OCI-M2 (cell line): Measurements from ENCODE around the gene HOXC10.

Experiments used
- DNase-seq: peaks from one replicate; lab custom pipeline; 2025; ENCODE audit not compliant: unreplicated experiment; lab: John Stamatoyannopoulos, UW

HOXC10 gene

GRCh38 chr12:53976823-53977595 lies 7.9 kb upstream of the HOXC10 start:
- DNase-seq = no peak

DNA sequence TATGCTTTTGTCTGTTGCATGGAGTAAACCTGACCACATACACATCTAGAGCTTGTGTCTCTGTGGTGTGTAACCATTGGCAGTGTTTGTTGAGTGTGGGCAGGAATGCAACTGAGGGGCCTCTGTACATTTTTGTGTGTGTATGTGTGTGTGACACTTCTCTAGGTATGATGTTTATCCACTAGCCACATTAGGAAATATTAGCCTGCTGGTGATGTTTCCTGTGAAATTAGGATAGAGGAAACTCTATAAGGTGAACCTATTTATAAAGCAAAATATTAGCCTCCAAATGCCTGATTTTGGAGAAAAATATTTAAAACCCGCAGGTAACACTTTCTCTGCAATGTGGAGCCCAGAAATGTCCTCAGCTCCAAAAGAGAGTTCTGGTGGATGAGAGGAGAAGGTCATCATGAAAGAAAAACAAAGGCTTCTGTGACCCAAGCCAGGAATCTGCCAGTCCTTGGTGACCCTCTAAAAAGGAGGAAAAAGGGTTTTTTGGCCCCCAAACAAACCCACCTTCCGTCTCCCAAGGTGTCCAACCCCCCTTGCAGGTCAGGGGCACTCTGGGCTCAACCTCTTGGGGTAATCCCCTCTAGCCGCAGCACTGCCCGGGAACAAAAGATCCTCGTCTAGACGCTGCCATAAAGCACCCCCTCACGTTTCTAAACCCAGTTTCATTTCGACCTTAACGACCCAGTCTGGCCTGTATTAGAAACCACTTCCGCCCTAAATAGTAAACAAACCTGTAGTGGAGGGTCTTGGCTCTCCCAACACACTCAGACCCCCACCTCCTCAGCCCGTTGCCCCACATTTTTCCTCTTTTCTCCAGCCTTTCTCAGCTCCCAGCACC lies 7.1 kb upstream of the HOXC10 start:
- no peak for DNase-seq

- DNase-seq = no peak
Observed at GRCh38 chr12:53978477-53979356, 6.2 kb upstream of the HOXC10 start.

DNA sequence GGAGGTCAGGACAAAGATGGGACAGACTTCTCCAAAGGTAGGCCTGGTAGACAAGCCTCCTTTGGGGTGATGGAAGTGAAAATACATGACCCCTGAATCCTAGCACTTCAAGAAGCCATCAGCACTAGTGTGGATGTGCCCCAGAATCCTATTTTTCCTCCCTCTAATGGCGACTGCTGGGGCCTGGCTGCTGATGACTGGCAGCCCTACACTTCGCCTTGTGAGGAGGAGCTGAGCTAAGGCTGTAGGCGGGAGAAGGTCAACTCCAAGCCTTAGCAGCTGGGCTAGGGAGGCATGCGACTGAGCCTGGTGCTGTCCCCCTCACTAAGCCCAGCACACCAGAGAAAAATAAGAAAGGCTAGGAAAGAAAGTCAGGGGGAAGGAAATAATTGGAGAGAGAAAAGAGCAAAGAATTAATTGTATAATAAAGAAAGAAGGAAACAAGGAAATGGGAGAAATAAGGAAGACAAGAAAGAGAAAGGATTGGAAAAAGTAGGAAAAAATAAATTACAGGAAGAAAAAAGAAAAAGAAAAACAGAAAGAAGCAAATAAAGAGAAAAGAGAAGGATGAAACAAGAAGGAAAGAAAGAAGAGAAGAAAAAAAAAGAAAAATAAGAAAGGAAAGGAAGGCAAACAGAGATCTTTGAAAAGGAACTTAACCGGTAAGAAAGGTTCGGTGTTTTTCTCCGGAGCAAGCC lies 4.7 kb upstream of the HOXC10 start:
- no peak for DNase-seq

DNA sequence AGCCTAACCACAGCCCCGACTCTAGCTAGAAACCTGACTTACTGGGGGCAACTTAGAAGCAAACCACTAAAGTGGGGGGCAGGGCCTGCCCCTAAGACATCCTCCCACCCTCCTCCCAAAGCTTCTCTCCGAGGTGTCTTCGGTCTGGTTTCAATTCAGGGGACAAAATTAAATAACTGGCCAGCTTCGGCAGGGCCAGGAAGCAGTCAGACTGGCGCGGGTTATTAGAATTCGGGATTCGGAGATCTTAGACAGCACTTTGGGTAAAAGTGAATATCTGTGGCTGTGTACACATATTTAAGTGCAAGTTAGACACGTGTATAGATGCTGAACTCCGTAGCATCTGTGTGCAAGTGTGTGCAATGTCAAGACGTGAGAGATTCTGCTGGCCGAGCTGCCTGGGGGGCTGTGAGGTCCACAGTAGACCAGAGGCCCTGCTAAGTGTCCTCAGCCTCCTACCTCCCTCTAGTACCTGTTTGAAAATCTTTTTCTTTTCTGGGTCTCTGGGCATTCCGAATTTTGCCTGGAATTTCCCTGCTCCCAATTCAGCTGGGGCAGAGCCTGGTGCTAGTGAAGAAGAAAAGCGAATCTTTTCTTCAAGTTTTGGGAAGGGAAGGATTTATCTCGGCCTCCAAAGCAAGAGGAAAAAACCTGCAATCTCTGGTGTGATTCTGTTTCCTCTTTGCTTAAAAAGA lies 4.0 kb upstream of the HOXC10 start:
- no peak for DNase-seq

- DNase-seq = no peak
Observed at GRCh38 chr12:53981634-53982565, 3.0 kb upstream of the HOXC10 start.

GRCh38 chr12:53982648-53983567 lies 2.0 kb upstream of the HOXC10 start:
- DNase-seq = no peak

DNA sequence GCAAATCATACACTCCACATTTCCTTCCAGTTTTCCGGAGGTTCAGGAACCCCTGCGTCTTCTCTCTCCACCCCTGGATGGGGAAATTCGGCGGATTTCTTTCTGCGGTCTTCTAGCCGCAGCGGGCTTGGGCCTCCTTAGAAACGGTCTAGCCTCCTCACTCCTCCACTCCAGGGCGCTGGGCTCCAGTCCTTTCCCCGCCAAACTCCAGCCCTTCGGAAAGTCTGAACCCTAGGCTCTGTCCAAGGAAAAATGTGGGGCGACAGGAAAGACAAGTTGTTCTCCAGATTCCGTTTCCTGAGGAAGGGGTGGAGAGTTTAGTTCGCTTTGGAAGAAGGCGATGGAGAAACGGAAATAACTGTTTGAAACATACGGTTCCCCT lies 1.4 kb upstream of the HOXC10 start:
- DNase-seq = no peak

GRCh38 chr12:53983950-53984572 lies 885 bp upstream of the HOXC10 start:
- no peak for DNase-seq

DNA sequence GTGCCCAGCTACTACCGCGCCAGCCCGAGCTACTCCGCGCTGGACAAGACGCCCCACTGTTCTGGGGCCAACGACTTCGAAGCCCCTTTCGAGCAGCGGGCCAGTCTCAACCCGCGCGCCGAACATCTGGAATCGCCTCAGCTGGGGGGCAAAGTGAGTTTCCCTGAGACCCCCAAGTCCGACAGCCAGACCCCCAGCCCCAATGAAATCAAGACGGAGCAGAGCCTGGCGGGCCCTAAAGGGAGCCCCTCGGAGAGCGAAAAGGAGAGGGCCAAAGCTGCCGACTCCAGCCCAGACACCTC lies 697 bp downstream of the HOXC10 start:
- DNase-seq = no peak

- no peak for DNase-seq
Observed at GRCh38 chr12:53985994-53986685, 1.2 kb downstream of the HOXC10 start.

DNA sequence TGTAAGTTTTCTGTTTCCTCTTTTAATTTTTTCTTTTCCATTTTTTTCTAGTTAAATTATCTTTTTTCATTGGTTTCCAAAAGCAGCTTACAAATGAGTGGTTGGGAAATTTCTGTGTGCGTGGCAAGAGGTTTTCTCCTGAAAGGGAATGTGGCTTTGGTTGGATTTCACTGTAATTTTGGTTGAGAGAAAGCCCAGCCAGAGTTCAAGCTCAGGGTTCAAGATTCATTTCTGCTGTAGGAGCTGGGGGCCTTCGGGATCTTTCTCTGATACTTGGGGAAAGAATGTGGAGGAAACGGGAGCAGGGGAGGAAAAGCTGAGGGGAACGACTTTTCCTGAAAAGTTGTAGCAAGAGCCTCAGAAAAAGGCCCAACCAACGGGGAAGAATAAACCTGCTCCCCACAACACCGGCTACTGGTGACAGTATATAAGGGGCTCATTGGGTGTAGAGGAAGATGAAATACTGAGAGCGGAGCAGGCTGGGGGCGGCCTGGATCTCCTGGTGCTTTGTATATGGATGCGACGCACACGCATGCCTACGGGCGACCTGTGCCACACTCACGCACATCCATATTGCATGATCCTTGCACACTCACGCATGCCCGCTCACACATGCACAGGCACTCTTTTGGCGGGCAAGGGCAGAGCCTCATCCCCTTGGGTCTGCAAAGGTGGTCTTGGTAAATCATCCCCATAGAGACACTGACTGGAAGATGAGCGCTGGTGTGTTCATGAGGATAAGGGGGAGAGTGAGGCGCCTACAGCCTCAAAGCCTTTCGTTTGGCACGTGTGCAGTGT lies 1.9 kb downstream of the HOXC10 start:
- no peak for DNase-seq

GRCh38 chr12:53987787-53988230 lies 2.9 kb downstream of the HOXC10 start:
- no peak for DNase-seq

DNA sequence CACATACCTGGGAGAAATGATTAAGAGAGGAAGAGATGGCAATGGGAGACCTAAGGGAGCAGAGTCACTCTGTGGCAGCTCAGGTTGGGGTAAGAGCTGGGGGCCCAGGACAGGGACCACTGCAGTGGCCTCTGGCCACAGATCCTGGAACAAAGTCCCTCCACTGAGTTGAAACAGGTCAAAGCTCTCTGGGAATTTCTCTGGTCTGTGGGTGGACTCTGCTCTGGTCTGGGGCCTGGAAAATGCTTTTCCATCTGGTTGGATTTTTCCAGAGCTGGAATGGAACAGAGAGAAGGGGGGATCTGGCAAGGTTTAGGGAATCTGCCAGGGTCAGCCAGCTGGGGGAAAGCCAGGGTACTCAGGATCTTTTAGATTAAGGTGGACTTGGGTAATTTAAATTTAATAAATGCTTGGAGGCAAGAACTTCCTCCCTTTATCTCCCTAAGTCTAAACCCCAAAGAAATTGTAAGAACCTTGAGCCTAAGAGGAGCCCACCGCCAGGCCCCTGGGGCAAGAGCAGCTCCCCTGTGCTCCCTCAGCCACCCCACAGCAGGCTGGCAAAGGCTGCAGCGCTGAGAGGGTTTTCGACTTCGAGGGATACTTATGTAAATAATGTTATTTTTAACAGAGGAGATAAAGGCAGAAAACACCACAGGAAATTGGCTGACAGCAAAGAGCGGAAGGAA lies 3.7 kb downstream of the HOXC10 start:
- DNase-seq = no peak

GRCh38 chr12:53989227-53990113 lies 4.5 kb downstream of the HOXC10 start:
- DNase-seq = peak; percentile 38
